CD4-positive, alpha-beta T cell treated with Interleukin-4 for 1 hour (primary cell): ENCODE results near the gene TARS1.
"Not testable (repeated sequence)": the region's sequence is repeated elsewhere in the genome, so short reads cannot be mapped to it uniquely, and the experiment has no call there.

Experiments used
- DNase-seq, 2 donors: peaks; one replicate each; pipeline ENCODE4 v3.0.0-alpha.2; 2020 to 2022

TARS1 gene

GRCh38 chr5:33488558-33489355 lies 48.0 kb downstream of the TARS1 start:
- DNase-seq, result no peak

GRCh38 chr5:33489481-33490067 lies 48.8 kb downstream of the TARS1 start:
- no peak for DNase-seq

GRCh38 chr5:33490071-33490665 lies 49.4 kb downstream of the TARS1 start:
- no peak for DNase-seq

GRCh38 chr5:33491941-33492340 lies 51.2 kb downstream of the TARS1 start:
- DNase-seq, result no peak

GRCh38 chr5:33494466-33494865 lies 53.7 kb downstream of the TARS1 start:
- DNase-seq, result no peak

- DNase-seq, result no peak
Observed at GRCh38 chr5:33501260-33501659, 60.5 kb downstream of the TARS1 start.

GRCh38 chr5:33501899-33502298 lies 61.1 kb downstream of the TARS1 start:
- no peak for DNase-seq

- DNase-seq, result no peak
Observed at GRCh38 chr5:33504570-33504969, 63.8 kb downstream of the TARS1 start.

- DNase-seq, result no peak
Observed at GRCh38 chr5:33507426-33507825, 66.7 kb downstream of the TARS1 start.

GRCh38 chr5:33509036-33509435 lies 68.3 kb downstream of the TARS1 start:
- DNase-seq, result no peak

GRCh38 chr5:33513462-33514185 lies 72.9 kb downstream of the TARS1 start:
- no peak for DNase-seq

- DNase-seq, result not testable (repeated sequence)
Observed at GRCh38 chr5:33515366-33515765, 74.6 kb downstream of the TARS1 start.

GRCh38 chr5:33516421-33516820 lies 75.7 kb downstream of the TARS1 start:
- no peak for DNase-seq
